GM12874 (cell line): ENCODE data around the gene CADM2.

ENCODE experiments used
- TF ChIP-seq, protein P1 (sequence below): IDR thresholded peaks from 2 replicates; pipeline ENCODE4 v1.5.1; 2011; ENCODE audit warnings: low read depth, mild to moderate bottlenecking, control low read depth, low read length, moderate library complexity; ENCODE audit not compliant: insufficient read depth

The CADM2 gene

DNA sequence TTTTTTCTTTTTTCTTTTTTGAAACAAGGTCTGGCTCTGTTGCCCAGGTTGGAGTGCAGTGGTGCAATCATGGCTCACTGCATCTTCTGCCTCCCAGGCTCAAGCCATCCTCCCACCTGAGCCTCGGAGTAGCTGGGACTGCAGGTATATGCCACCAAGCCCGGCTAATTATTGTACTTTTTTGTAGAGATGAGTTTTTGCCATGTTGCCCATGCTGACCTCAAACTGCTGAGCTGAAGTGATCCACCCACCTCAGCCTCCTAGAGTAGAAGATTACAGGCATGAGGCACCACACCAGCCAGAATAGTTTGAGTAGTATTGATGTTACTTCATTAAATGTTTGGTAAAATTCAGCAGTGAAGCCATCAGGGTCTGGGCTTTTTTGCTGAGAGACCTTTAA lies 251.8 kb downstream of the CADM2 start:
- TF ChIP-seq, protein P1, sequence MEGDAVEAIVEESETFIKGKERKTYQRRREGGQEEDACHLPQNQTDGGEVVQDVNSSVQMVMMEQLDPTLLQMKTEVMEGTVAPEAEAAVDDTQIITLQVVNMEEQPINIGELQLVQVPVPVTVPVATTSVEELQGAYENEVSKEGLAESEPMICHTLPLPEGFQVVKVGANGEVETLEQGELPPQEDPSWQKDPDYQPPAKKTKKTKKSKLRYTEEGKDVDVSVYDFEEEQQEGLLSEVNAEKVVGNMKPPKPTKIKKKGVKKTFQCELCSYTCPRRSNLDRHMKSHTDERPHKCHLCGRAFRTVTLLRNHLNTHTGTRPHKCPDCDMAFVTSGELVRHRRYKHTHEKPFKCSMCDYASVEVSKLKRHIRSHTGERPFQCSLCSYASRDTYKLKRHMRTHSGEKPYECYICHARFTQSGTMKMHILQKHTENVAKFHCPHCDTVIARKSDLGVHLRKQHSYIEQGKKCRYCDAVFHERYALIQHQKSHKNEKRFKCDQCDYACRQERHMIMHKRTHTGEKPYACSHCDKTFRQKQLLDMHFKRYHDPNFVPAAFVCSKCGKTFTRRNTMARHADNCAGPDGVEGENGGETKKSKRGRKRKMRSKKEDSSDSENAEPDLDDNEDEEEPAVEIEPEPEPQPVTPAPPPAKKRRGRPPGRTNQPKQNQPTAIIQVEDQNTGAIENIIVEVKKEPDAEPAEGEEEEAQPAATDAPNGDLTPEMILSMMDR = no peak

DNA sequence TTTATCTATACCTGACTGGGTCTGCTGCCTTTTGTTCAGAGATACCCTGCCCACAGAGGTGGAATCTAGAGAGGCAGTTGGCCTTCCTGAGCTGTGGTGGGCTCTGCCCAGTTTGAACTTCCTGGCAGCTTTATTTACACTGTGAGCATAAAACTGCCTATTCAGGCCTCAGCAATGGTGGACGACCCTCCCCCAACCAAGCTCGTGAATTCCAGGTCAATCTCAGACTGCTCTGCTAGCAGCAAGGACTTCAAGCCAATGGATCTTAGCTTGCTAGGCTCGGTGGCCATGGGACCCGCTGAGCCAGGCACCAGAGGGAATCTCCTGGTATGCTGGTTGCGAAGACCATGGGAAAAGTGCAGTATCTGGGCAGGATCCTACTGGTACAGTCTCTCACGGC lies 270.2 kb downstream of the CADM2 start:
- TF ChIP-seq, protein P1 = no peak

DNA sequence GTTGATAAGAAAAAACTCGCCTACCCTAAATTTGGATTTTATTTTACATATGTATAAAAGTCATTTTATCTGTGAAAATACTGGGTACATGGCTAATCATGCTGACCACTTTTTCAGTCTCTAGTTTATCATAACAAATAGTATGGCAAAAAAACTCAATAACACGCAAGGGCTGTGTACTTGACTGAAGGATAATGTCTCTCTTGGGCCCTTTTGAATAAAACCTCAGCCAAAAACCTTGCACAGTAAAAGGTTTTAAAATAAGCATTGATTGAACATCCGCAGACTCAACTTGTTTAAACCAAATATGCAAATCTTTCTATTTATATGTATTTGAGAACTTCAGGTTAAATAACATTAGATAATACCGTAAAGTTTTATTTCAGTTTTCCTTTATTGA lies 285.3 kb downstream of the CADM2 start:
- TF ChIP-seq, protein P1 = no peak

DNA sequence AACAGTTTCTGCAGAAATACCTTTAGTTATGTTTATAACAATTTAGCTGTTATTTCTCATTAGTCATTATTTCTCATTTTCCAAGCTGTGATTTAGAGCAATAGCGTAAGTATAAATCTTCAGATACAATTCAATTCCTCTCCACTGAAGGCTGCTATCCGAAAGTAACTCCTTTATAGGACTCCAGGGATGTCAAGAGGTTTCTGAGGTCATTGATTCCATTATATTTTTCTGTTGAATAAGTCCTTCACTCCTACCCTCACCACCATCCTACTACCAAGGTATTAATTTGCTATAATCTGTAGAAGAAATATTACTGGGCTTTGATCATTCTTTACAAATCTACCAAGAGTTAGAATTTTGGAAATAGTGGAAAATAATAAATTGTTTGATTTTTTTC lies 285.7 kb downstream of the CADM2 start:
- TF ChIP-seq, protein P1 = no peak

DNA sequence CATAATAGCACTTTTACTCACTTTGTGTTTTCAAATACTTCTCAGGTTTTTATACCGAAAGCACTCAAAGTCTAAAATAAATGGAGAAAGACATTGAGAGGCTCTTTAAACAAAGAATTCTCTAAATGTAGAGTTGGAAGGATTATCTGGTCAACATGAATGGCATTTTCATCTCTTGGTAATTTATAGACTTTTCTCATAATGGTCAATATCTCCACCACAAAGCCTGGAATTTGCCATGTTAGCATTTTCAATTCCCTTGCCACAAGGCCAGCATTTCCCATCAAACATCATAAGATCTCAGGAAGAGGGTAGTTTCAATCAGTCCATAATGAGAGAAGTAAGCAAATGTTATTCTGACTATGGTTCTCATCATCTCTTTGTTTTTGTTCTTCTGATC lies 293.0 kb downstream of the CADM2 start:
- TF ChIP-seq, protein P1 = no peak

DNA sequence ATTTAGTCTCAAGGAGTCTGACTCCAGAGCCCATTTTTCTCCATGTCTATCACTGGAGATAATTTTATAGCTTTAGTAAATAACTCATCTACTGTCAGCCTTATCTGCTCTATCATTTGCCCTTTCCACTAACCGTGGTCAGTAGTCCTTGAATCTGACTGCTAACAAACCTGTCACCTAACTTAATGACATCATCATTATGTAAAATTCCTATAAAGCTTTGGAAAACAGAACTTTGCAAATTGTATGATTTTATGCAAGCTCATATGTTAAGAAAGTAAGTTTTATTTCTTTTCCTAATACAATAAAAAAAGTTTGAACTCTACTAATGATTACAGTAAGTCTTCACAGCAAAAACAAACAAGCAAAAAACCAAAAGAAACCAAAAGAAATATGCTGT lies 293.9 kb downstream of the CADM2 start:
- TF ChIP-seq, protein P1 = no peak

DNA sequence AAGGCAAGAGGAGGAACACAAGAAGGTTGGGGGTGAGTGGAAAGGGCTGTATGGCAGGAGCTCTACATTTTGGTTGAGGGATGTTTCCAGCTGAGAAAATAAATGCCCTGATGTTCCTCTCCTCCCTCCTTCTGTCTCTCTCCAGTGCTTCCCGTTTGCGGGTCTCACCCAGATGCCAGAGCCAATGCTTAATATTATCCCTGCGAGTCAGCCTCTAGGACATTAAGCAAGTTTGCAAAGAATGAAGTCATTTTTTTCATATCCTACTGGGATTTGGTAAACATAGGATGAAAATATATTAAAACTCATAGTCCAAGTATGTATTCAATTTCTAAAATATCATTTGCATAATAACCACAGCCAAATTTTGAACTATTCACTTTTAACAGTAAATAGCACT lies 295.9 kb downstream of the CADM2 start:
- TF ChIP-seq, protein P1 = no peak

DNA sequence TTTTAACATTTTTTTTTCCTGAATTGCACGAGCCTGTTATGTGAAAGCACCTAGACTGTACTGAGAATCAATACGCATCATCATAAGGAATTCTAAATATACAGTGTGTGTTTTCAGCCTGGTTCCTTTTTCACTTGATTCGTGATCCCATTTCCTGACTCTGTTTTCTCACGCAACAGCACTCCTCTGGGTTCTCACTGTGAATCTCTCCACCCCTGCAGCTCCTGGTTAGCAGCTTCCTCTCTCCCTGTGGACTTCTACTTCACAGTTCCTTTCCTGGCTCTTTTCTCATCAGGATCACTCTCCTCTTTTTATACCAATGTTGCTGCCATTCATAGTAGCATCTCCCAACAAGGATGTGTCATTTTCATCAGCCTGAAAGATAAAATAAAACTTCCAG lies 297.2 kb downstream of the CADM2 start:
- TF ChIP-seq, protein P1 = no peak
